HG03095 (cell line): ENCODE results near the gene OMA1.

Experiments
- ATAC-seq: cut with Tn5 transposase; IDR thresholded peaks from one replicate; pipeline ENCODE4 v1.9.1; 2021; ENCODE audit warnings: moderate library complexity; ENCODE audit not compliant: unreplicated experiment

Gene OMA1

GRCh38 chr1:58465825-58466629 is 80.5 kb downstream of the OMA1 start:
- no peak for ATAC-seq

- no peak for ATAC-seq
Measured at GRCh38 chr1:58465176-58465575, 81.3 kb downstream of the OMA1 start.

GRCh38 chr1:58460469-58460868 is 86.1 kb downstream of the OMA1 start:
- ATAC-seq: no peak

- ATAC-seq: no peak
Measured at GRCh38 chr1:58459911-58460310, 86.6 kb downstream of the OMA1 start.

- no peak for ATAC-seq
Measured at GRCh38 chr1:58457023-58457635, 89.4 kb downstream of the OMA1 start.

GRCh38 chr1:58456470-58456869 is 90.1 kb downstream of the OMA1 start:
- ATAC-seq: no peak

- no peak for ATAC-seq
Measured at GRCh38 chr1:58454807-58455206, 91.7 kb downstream of the OMA1 start.

- no peak for ATAC-seq
Measured at GRCh38 chr1:58454385-58454784, 92.1 kb downstream of the OMA1 start.

GRCh38 chr1:58451560-58452191 is 94.8 kb downstream of the OMA1 start:
- no peak for ATAC-seq

- no peak for ATAC-seq
Measured at GRCh38 chr1:58447886-58448285, 98.6 kb downstream of the OMA1 start.

GRCh38 chr1:58447042-58447441 is 99.5 kb downstream of the OMA1 start:
- no peak for ATAC-seq

GRCh38 chr1:58446368-58446767 is 100.2 kb downstream of the OMA1 start:
- ATAC-seq: no peak

- no peak for ATAC-seq
Measured at GRCh38 chr1:58443986-58444868, 102.3 kb downstream of the OMA1 start.

- no peak for ATAC-seq
Measured at GRCh38 chr1:58442114-58442513, 104.4 kb downstream of the OMA1 start.

- ATAC-seq: no peak
Measured at GRCh38 chr1:58441699-58442098, 104.8 kb downstream of the OMA1 start.

- no peak for ATAC-seq
Measured at GRCh38 chr1:58440696-58441095, 105.8 kb downstream of the OMA1 start.

GRCh38 chr1:58439946-58440345 is 106.6 kb downstream of the OMA1 start:
- no peak for ATAC-seq

- ATAC-seq: no peak
Measured at GRCh38 chr1:58438468-58438867, 108.1 kb downstream of the OMA1 start.

GRCh38 chr1:58437623-58438022 is 108.9 kb downstream of the OMA1 start:
- ATAC-seq: no peak

GRCh38 chr1:58436615-58437297 is 109.8 kb downstream of the OMA1 start:
- ATAC-seq: no peak

- no peak for ATAC-seq
Measured at GRCh38 chr1:58435376-58435775, 111.2 kb downstream of the OMA1 start.
